Panc1 (cell line): ENCODE measurements around the gene BOLA2. TPM values are rescaled to one million over a fixed set of nuclear protein-coding genes. Genes with fewer than 3 reads are reported as not detected.
"Not testable (repeated sequence)": the region's sequence is repeated elsewhere in the genome, so short reads cannot be mapped to it uniquely, and the experiment has no call there.

Experiments used
- ATAC-seq: fragments of 200-7000 bp; cut with Tn5 transposase; 2 replicates; pipeline ENCODE4 v1.9.1; 2020; ENCODE audit warnings: mild to moderate bottlenecking, moderate library complexity
- BruUV-seq: library from RNA; stranded (reverse); fragments of 400-500 nt; replicated peaks from 2 replicates; lab custom pipeline; 2021; lab: Mats Ljungman, UMichigan
- CTCF ChIA-PET: fragments of 300-600 bp; sonication (Branson Sonifier 250); formaldehyde crosslinking; loops from one replicate; lab custom pipeline; 2022; ENCODE audit warnings: antibody characterized with exemption; lab: Charles Lee
- POLR2A ChIA-PET: fragments of 300-600 bp; sonication (Branson Sonifier 250); formaldehyde crosslinking; loops from one replicate; lab custom pipeline; 2022; ENCODE audit warnings: antibody characterized with exemption; lab: Charles Lee
- DNase-seq: peaks from one replicate; pipeline ENCODE4 v3.0.0-alpha.2; 2010; ENCODE audit warnings: low read depth, low spot score
- H3K27ac ChIP-seq: 2 replicates; pipeline ENCODE4 v1.5.1; 2011; ENCODE audit warnings: mild to moderate bottlenecking, low read length, inconsistent platforms
- H3K27me3 ChIP-seq: fragments of 200-500 bp; sonication (Bioruptor generic); 2 replicates; pipeline ENCODE4 v1.6.0; 2014; ENCODE audit warnings: low read length, inconsistent platforms; ENCODE audit not compliant: control insufficient read depth, insufficient read depth
- H3K36me3 ChIP-seq: fragments of 200-500 bp; sonication (Bioruptor generic); 2 replicates; pipeline ENCODE4 v1.5.1; 2014; ENCODE audit warnings: inconsistent platforms, mild to moderate bottlenecking, low read length, moderate library complexity; ENCODE audit not compliant: control insufficient read depth, insufficient read depth
- H3K4me1 ChIP-seq: 2 replicates; pipeline ENCODE4 v1.5.1; 2011; ENCODE audit warnings: inconsistent platforms, mild to moderate bottlenecking, low read length, moderate library complexity; ENCODE audit not compliant: control insufficient read depth, insufficient read depth
- H3K4me3 ChIP-seq, 2 experiments: 2 replicates each; pipeline ENCODE4 v1.5.1; 2011 to 2012; ENCODE audit warnings: low read depth in 2 of 2, low read length in 2 of 2, mild to moderate bottlenecking in 2 of 2, inconsistent platforms in 1 of 2, moderate library complexity in 1 of 2
- H3K9me3 ChIP-seq: fragments of 200-500 bp; sonication (Bioruptor generic); 2 replicates; pipeline ENCODE4 v1.5.1; 2014; ENCODE audit warnings: low read depth, mild to moderate bottlenecking, inconsistent platforms, low read length, moderate library complexity; ENCODE audit not compliant: control insufficient read depth, insufficient read depth
- in situ Hi-C: cut with HindIII; loops from 2 replicates; pipeline ENCODE4 v1.10.0; 2016; ENCODE audit warnings: low sequenced_read_pairs, low pct_unique_long_range_greater_than_20kb
- intact Hi-C: fragments of 100-400 bp; cut with micrococcal nuclease; formaldehyde crosslinking; loops from one replicate; pipeline ENCODE4 v1.10.0; 2022; ENCODE audit not compliant: unreplicated experiment
- total RNA-seq: library from RNA; stranded (reverse); gene quantifications from one replicate; pipeline ENCODE4 v1.2.1, GENCODE V29; 2021; ENCODE audit not compliant: unreplicated experiment

The BOLA2 gene
- total RNA-seq, 1 experiment from 2014 or later, result 8.5 TPM

DNA sequence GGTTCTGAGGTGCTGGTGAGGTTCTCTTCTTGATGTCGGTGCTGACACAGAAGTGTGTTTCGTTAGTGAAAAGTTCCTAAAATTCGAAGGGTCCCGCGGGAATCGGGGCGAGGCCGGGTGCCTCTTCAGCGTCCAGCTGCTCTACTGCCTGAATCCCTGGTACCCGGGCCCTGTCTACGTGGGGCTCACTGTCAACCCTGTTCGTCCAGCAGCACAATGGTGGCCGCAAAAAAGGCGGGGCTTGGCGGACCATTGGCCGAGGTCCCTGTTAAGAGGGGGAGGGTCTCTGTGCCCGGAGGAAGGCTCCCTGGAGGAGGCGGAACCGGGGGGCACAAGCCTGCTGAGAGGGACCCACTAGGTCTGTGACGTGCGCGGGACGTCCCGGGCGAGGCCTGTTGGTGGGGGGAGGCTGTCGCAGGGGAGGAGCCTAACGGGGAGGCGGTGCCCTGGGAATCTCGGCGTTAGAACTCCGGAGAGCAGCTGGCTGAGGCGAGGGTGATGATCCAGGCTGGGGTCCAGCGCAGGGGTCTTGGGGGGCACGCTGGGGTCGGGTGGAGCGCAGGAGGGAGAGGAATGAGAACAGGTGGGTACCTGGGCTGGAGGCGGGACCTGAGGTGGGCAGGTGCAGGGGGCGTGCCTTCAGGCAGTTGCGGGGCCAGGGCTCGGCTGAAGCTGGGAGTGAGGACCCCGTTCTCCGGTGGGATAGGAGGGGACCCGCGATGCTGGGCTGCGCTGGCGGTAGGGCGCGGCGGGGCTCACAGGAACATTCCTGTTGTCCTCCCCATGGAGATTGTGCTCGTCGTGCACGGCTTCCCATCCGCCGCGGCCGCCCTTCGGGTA, 12.1 kb upstream of the BOLA2 start:
- DNase-seq, BruUV-seq, POLR2A ChIA-PET, H3K4me1 ChIP-seq, CTCF ChIA-PET, H3K9me3 ChIP-seq, H3K27ac ChIP-seq, H3K4me3 ChIP-seq, in situ Hi-C loops, H3K27me3 ChIP-seq, H3K36me3 ChIP-seq, intact Hi-C loops: not testable (repeated sequence)
- peak; percentile 67 for ATAC-seq

- intact Hi-C loops, BruUV-seq, H3K27ac ChIP-seq, H3K27me3 ChIP-seq, H3K4me1 ChIP-seq, H3K36me3 ChIP-seq, CTCF ChIA-PET, in situ Hi-C loops, DNase-seq, ATAC-seq, POLR2A ChIA-PET, H3K4me3 ChIP-seq, H3K9me3 ChIP-seq: not testable (repeated sequence)
Measured at GRCh38 chr16:29460647-29461030, 6.5 kb upstream of the BOLA2 start.

GRCh38 chr16:29459706-29460646, 5.8 kb upstream of the BOLA2 start, which contains the start of gene SULT1A4:
TSS of gene SULT1A4 (plus strand) at chr16:29459913. CDS start at chr16:29461386, 1,473 bp downstream.
- peak; percentile 46 for ATAC-seq
- not testable (repeated sequence) for BruUV-seq

DNA sequence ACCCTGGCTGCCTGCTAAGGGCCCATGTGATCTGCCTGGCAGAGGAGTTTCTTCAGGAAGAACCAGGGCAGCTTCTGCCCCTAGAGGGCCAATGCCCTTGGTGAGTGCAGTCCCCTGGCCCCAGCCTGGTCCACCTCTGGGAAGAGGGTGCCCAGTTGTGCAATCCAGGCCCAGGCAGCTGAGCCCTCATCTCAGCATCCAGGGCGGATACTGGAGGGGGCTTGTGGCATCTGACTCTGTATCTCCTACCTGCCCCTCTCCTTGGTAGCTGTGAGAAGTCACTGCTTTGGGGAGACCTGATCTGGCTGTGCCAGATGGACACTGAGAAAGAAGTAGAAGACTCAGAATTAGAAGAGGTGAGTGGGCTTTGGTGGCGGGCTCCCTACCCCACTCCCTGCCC, 3.5 kb upstream of the BOLA2 start:
- in situ Hi-C loops, H3K36me3 ChIP-seq, CTCF ChIA-PET, POLR2A ChIA-PET, H3K9me3 ChIP-seq, ATAC-seq, H3K27ac ChIP-seq, H3K4me3 ChIP-seq, intact Hi-C loops, DNase-seq, H3K4me1 ChIP-seq, BruUV-seq, H3K27me3 ChIP-seq: not testable (repeated sequence)

More at GRCh38 chr16:29459706-29460646, 5.8 kb upstream of the BOLA2 start, which contains the start of gene SULT1A4:
- intact Hi-C loops, H3K9me3 ChIP-seq, H3K27ac ChIP-seq, DNase-seq, H3K4me3 ChIP-seq, in situ Hi-C loops, H3K36me3 ChIP-seq, H3K27me3 ChIP-seq, CTCF ChIA-PET, H3K4me1 ChIP-seq, POLR2A ChIA-PET: not testable (repeated sequence)

GRCh38 chr16:29454828-29455227, 677 bp upstream of the BOLA2 start:
- H3K36me3 ChIP-seq, BruUV-seq, H3K27me3 ChIP-seq, H3K4me3 ChIP-seq, H3K27ac ChIP-seq, H3K4me1 ChIP-seq, DNase-seq, POLR2A ChIA-PET, in situ Hi-C loops, H3K9me3 ChIP-seq, CTCF ChIA-PET, intact Hi-C loops: not testable (repeated sequence)
- peak; percentile 84 for ATAC-seq

DNA sequence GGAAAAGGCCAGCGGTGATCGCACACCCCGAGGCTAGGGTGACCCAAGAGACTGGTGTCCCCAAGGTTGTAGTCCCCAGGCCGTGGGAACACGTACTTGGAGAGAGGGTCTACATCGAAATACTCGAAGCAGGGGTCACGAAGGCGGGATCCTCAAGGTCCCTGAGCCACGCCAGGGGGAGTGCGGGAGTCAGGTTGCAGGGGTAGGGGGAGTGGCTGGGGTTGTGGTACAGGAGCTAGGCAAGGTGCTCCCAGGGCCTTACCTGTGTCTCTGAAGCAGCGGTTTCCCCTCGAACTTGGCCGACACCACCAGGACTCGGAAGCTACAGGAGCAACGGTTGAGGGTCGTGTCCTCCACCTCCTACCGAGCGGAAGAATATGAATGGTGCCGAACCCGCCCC, 397 bp downstream of the BOLA2 start:
- H3K36me3 ChIP-seq, H3K9me3 ChIP-seq, CTCF ChIA-PET, DNase-seq, H3K27ac ChIP-seq, BruUV-seq, H3K4me1 ChIP-seq, POLR2A ChIA-PET, intact Hi-C loops, in situ Hi-C loops, H3K4me3 ChIP-seq, H3K27me3 ChIP-seq: not testable (repeated sequence)
- peak; percentile 59 for ATAC-seq

GRCh38 chr16:29425390-29425789, 28.8 kb downstream of the BOLA2 start:
- POLR2A ChIA-PET, H3K4me1 ChIP-seq, H3K4me3 ChIP-seq, H3K9me3 ChIP-seq, in situ Hi-C loops, CTCF ChIA-PET, H3K27ac ChIP-seq, ATAC-seq, H3K27me3 ChIP-seq, BruUV-seq, H3K36me3 ChIP-seq, intact Hi-C loops, DNase-seq: not testable (repeated sequence)
